Coronary artery (tissue), 2 donors: ENCODE results near the gene CBR3.

Source experiments
- DNase-seq: peaks from one replicate; pipeline ENCODE4 v3.0.0-alpha.2; 2017; ENCODE audit warnings: low spot score
- H3K27ac ChIP-seq, 2 donors: fragments of 200-600 bp; sonication (generic); one replicate each; pipeline ENCODE4 v1.5.1; 2016 to 2019
- H3K4me3 ChIP-seq: fragments of 200-600 bp; sonication (generic); 2 replicates; pipeline ENCODE4 v1.5.1; 2016; ENCODE audit warnings: mild to moderate bottlenecking, moderate library complexity
- CTCF ChIP-seq: fragments of 200-600 bp; sonication (generic); IDR thresholded peaks from one replicate; pipeline ENCODE4 v1.5.1; 2019; ENCODE audit warnings: antibody characterized with exemption

Gene CBR3

GRCh38 chr21:36165356-36165755 is 30.5 kb downstream of the CBR3 start:
- Histone ChIP-seq H3K27ac (no peak overlapping the region), H3K4me3 (no peak overlapping the region)
- no peak for DNase-seq
- no peak for TF ChIP-seq CTCF

- H3K4me3 ChIP-seq, result no peak overlapping the region
- DNase-seq, result no peak
- H3K27ac ChIP-seq, result no peak overlapping the region
- TF ChIP-seq CTCF, result no peak
These were observed 31.8 kb downstream of the CBR3 start for GRCh38 chr21:36166705-36167104.

- no peak overlapping the region for H3K4me3 ChIP-seq
- TF ChIP-seq CTCF, result no peak
- H3K27ac ChIP-seq, result no peak overlapping the region
- DNase-seq, result no peak
These were observed 32.7 kb downstream of the CBR3 start for GRCh38 chr21:36167541-36167940.

- Histone ChIP-seq H3K27ac (no peak overlapping the region), H3K4me3 (no peak overlapping the region)
- no peak for TF ChIP-seq CTCF
- DNase-seq, result no peak
These were observed 34.7 kb downstream of the CBR3 start for GRCh38 chr21:36169470-36170128.

GRCh38 chr21:36170823-36171222 is 35.9 kb downstream of the CBR3 start:
- no peak for DNase-seq
- Histone ChIP-seq H3K27ac (no peak overlapping the region), H3K4me3 (no peak overlapping the region)
- no peak for TF ChIP-seq CTCF

GRCh38 chr21:36171336-36171735 is 36.5 kb downstream of the CBR3 start:
- TF ChIP-seq CTCF, result no peak
- Histone ChIP-seq H3K27ac (no peak overlapping the region), H3K4me3 (no peak overlapping the region)
- no peak for DNase-seq

GRCh38 chr21:36171741-36172331 is 37.0 kb downstream of the CBR3 start:
- no peak for DNase-seq

More at GRCh38 chr21:36171741-36172331, 37.0 kb downstream of the CBR3 start:
- no peak overlapping the region for H3K27ac ChIP-seq
- TF ChIP-seq CTCF, result no peak
- H3K4me3 ChIP-seq, result no peak overlapping the region
